T47D (cell line): Measurements from ENCODE around the gene GRAMD2A.

ENCODE experiments used
- DNase-seq, 2 experiments: peaks; one replicate each; pipeline versions ENCODE4 v3.0.0 to v3.0.0-alpha.2; 2011 to 2012; ENCODE audit warnings: low read depth in 1 of 2, low spot score in 1 of 2
- JUND ChIP-seq: IDR thresholded peaks from 2 replicates; pipeline ENCODE4 v1.6.1; 2012; ENCODE audit warnings: low read depth
- in situ Hi-C: cut with HindIII; loops from 2 replicates; pipeline ENCODE4 v1.10.0; 2016; ENCODE audit warnings: low sequenced_read_pairs, low pct_unique_long_range_greater_than_20kb

Gene GRAMD2A

GRCh38 chr15:72230197-72231065 lies 32.8 kb upstream of the GRAMD2A start:
- no peak for TF ChIP-seq JUND
- peak; percentile 62 to 91 for DNase-seq
- in situ Hi-C loops, result no loop called here

- no peak for DNase-seq
- in situ Hi-C loops, result no loop called here
- TF ChIP-seq JUND, result no peak
Observed at GRCh38 chr15:72229947-72230196, 32.3 kb upstream of the GRAMD2A start.

GRCh38 chr15:72229076-72229946 lies 31.7 kb upstream of the GRAMD2A start:
- DNase-seq, result peak in 1 of 2 experiments; percentile 77
- TF ChIP-seq JUND, result no peak
- in situ Hi-C loops, result no loop called here

DNA sequence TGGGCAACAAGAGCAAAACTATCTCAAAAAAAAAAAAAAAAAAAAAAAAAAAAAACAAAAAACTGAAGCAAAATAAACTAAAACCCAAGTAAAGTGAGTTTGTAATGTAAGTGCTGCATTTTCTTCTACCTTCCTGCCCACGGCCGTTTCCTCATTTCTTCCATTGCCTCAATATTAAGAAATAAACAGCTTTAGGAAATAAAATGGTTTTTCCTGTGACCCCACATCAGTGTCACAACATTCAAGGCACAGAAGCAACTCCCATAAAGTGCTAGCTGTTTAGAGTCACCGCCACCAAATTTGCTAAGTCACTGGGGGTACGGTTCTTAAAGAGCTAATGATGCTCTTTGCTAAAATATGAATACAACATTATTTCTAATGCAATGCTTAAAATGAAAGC lies 30.1 kb upstream of the GRAMD2A start:
- in situ Hi-C loops, result no loop called here
- TF ChIP-seq JUND, result no peak
- DNase-seq, result no peak

DNA sequence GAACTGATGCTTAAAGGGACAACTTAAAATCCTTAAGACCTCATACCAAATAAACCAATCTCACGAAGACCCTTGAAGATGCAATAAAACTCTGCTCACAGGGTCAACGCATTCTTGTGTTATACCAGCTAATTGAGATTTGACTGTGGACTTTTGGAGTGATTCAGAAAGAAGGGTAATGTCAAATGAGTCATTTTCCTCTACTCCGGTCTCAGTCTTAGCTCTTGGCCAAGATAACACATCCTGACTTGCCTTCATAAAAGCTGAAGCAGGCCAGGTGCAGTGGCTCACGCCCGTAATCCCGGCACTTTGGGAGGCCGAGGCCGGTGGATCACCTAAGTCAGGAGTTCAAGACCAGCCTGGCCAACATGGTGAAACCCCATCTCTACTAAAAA lies 29.6 kb upstream of the GRAMD2A start:
- no peak for DNase-seq
- in situ Hi-C loops, result no loop called here
- TF ChIP-seq JUND, result no peak

- in situ Hi-C loops, result no loop called here
- DNase-seq, result no peak
- no peak for TF ChIP-seq JUND
Observed at GRCh38 chr15:72223278-72223677, 25.7 kb upstream of the GRAMD2A start.

DNA sequence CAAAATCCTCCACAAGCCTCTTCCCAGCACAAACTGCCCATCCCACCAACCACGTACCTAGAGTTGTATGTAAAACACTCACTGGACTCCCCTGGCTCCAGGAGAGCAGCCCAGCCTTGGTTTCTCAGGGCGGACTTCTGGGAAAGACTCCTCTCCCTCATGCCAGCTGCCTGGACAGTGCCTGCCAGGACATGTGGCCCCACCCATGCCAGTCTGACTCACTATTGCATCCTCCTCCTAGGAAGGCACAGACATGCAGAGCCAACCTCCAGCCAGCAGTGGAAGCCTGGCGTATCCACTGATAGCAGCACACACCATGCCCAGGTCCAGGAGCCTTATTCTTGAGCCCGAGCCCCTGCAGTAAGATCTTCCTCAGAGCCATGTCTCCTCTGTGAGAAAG lies 24.8 kb upstream of the GRAMD2A start:
- TF ChIP-seq JUND, result no peak
- in situ Hi-C loops, result no loop called here
- DNase-seq, result peak in 1 of 2 experiments; percentile 58

GRCh38 chr15:72220687-72221086 lies 23.1 kb upstream of the GRAMD2A start:
- in situ Hi-C loops, result no loop called here
- DNase-seq, result no peak
- TF ChIP-seq JUND, result no peak

GRCh38 chr15:72217216-72217615 lies 19.6 kb upstream of the GRAMD2A start:
- no peak for TF ChIP-seq JUND
- in situ Hi-C loops, result no loop called here
- DNase-seq, result no peak

DNA sequence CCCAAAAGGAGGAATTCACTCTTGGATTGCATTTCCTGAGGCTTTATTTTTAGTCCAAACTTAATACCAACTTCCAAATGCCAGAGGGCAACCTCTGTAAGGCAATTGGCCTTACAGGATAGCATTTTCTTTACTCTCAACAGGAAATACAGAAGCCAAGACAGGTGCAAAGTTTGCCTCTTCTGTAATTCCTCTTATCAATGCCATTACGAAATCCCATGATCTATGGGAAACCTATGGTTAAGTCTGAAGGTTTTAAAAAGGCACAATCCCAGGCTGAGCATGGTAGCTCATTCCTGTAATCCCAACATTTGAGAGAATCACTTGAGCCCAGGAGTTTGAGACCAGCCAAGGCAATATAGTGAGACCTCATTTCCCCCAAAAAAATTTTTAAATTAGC lies 18.5 kb upstream of the GRAMD2A start:
- no peak for TF ChIP-seq JUND
- in situ Hi-C loops, result no loop called here
- no peak for DNase-seq

- DNase-seq, result no peak
- in situ Hi-C loops, result no loop called here
- no peak for TF ChIP-seq JUND
Observed at GRCh38 chr15:72207558-72208085, 10.0 kb upstream of the GRAMD2A start.

DNA sequence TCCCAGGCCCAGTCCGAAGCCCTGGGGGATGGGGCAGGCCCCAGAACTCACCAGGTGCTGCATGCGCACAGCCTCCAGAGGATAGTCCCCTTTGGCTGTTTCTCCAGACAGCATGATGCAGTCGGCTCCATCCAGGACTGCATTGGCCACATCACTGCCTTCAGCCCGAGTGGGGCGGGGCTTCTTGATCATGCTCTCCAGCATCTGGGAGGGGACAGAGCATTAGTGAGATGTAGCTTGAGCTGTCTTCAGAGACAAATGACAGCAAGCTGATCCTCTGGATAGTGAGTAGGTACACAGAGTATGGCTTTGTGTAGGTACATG lies 9.1 kb upstream of the GRAMD2A start:
- TF ChIP-seq JUND, result no peak
- in situ Hi-C loops, result no loop called here

DNA sequence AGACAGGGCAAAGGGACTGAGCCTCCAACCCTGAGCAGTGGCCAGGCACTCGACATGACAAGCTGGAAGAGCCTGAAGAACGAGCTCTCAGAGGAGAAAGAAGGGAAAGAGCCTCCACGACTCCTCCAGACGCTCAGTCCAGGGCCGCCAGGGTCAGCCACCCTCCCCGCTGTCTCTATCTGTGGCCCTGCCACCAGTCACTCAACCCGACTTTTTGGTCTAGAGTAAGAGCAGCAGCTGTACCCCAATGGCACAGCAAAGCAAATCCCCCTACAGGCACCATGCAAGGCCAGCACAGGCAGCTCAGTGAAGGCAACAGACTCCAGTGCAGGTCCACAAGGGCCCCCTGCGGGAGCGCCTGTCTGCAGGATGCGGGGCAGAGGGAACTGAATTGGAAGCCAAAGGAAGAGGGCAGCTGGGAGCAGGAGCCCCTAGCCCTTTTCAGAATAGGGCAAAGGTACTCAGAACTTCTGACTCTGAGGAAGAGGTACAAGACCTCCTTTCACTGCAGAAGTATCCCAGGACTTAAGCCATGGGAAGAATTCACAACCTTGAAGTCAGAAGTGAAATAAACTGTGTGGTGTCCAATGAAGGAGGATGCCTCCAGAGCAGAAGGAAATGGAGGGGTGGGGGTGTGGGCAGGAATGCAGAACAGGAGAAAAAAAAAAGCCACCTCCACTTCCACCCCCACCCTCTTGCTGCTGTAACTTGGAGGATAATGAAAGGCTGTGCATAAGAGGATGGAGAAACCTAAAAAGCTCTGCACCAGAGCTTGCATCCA lies 8.5 kb upstream of the GRAMD2A start:
- in situ Hi-C loops, result no loop called here
- TF ChIP-seq JUND, result no peak
- peak in 1 of 2 experiments; percentile 49 for DNase-seq

More for the DNA sequence above, 9.1 kb upstream of the GRAMD2A start:
- DNase-seq, result no peak
